ENCODE data around the gene SFR1. TPM values are rescaled to one million over a fixed set of nuclear protein-coding genes. Genes with fewer than 3 reads are reported as not detected.

Gene SFR1
- total RNA-seq, 1 donor from 2014 or later = 5.5 TPM

DNA sequence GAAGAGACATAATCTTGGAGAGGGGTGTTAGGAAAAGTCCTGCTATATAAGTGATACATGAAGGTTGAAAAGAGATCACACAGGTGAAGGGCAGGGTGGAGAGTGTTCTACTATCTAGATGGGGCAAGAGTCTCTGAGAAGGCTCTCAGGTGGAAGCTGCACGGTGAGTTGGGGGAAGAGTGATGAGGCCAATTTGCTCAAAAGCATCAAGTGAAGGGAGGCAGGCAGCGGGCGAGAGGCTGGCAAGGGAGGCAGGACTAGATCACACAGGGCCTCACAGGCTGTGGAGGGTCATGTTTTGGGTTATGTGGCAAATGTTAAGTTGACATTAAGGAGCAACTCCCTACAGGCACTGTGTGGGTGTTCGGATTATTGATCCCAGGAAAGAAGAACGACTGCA, 33.7 kb upstream of the SFR1 start:
- H3K9me3 ChIP-seq = no peaks in the 10 kb centered on the region
- TF ChIP-seq CTCF (IDR thresholded peaks at IDR 0.05) = no peak
- intact Hi-C loops (cut with DNase I) = no loop called here
- DNase-seq (no peak), ATAC-seq (no peak)
- no peaks in the 10 kb centered on the region for H3K27me3 ChIP-seq
- H3K4me1 ChIP-seq = peaks cover 3% of the 10 kb centered on the region
- H3K36me3 ChIP-seq = no peaks in the 10 kb centered on the region
- H3K27ac ChIP-seq = no peak overlapping the region
- no peak overlapping the region for H3K4me3 ChIP-seq

DNA sequence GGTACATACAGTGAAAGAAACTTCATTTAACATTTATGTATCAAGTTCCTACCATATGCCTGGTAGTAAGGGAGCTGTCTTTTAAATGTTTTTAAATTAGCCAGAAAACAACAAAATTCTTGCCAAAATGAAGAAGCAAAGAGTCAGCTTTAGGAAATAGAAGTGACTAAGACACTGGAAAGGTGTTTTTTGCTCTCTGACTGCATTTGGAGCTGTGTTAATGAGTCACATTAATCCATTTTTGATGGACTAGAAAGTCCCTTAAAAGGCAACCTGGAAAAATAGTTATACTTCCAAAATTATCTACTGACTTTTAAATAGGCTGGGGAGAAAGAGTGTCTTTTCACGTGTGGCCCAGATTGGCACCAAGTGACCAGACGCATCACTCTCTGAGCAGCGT, 32.4 kb upstream of the SFR1 start:
- Histone ChIP-seq H3K27ac (no peak overlapping the region), H3K4me1 (no peaks in the 10 kb centered on the region), H3K9me3 (no peaks in the 10 kb centered on the region), H3K36me3 (no peaks in the 10 kb centered on the region), H3K27me3 (no peaks in the 10 kb centered on the region), H3K4me3 (no peak overlapping the region)
- TF ChIP-seq CTCF (IDR thresholded peaks at IDR 0.05) = no peak
- intact Hi-C loops (cut with DNase I) = no loop called here
- DNase-seq = no peak
- ATAC-seq = no peak

DNA sequence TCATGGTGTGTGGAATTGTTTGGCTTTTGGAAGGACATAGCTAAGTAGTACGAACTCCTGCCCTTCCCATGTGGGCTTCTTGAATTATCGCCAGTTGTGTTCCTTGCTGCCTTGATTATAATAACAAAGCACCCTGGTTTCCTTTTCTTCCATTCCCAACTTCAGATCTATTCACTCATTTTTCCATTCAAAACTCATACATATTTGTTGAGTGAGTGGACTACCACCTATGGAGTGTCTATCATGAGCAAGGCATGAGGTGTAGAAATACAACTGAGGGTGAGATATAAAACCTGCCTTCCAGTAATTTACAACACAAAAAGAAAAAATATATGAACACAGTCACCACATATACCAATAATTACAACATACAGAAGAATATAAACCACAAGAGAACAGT, 31.4 kb upstream of the SFR1 start:
- Histone ChIP-seq H3K27ac (no peak overlapping the region), H3K4me1 (no peaks in the 10 kb centered on the region), H3K27me3 (no peaks in the 10 kb centered on the region), H3K4me3 (no peak overlapping the region), H3K36me3 (no peaks in the 10 kb centered on the region), H3K9me3 (no peaks in the 10 kb centered on the region)
- intact Hi-C loops (cut with DNase I) = no loop called here
- TF ChIP-seq CTCF (IDR thresholded peaks at IDR 0.05) = no peak
- ATAC-seq = no peak
- DNase-seq = no peak

DNA sequence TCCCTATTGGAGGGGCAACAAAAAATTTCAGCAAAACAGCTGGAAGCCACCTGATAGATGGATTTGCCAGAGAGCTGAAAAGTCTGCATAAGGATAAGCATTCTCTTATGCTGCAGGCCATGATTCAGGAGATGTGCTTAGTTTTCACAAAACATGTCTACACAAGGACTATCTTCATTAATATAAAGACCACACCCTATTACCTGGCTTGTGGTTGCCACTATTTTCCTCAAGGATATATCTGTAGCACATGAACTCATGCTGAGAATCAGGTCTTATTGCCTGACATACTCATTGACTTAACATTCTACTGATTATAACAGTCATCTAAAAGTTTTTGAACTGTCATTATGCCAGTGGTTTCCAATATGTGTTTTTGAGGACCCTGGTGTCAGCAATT, 29.2 kb upstream of the SFR1 start:
- intact Hi-C loops (cut with DNase I) = no loop called here
- TF ChIP-seq CTCF (IDR thresholded peaks at IDR 0.05) = no peak

DNA sequence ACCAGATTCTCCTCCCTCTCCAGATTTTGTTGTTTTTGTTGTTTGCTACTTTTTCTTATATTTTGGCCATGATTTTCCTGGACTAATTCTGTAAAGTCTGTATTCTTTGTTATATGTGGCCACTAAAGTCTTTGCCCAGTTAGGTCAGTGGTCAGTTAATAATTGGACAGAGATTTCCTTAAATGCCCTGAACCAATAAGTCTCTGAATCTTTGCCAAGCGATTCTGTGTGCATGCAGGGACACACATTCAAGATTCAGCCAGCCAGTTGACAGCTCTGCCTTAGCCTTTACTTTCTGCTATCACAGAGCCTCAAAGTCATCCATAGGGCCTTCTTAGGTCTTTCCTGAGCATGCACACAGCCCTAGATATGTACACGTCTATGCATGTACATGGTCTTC, 25.3 kb upstream of the SFR1 start:
- ATAC-seq (no peak), DNase-seq (no peak)
- Histone ChIP-seq H3K27me3 (no peaks in the 10 kb centered on the region), H3K27ac (no peak overlapping the region), H3K4me1 (no peaks in the 10 kb centered on the region), H3K4me3 (no peak overlapping the region), H3K9me3 (no peaks in the 10 kb centered on the region), H3K36me3 (no peaks in the 10 kb centered on the region)
- intact Hi-C loops (cut with DNase I) = no loop called here
- TF ChIP-seq CTCF (IDR thresholded peaks at IDR 0.05) = no peak

More for the DNA sequence above, 29.2 kb upstream of the SFR1 start:
- Histone ChIP-seq H3K4me3 (no peak overlapping the region), H3K27me3 (no peaks in the 10 kb centered on the region), H3K27ac (no peak overlapping the region), H3K4me1 (no peaks in the 10 kb centered on the region), H3K36me3 (no peaks in the 10 kb centered on the region), H3K9me3 (no peaks in the 10 kb centered on the region)
- no peak for ATAC-seq
- DNase-seq = no peak

- intact Hi-C loops (cut with DNase I) = no loop called here
- no peak overlapping the region for H3K4me3 ChIP-seq
- no peaks in the 10 kb centered on the region for H3K36me3 ChIP-seq
- H3K27ac ChIP-seq = no peak overlapping the region
- no peak for ATAC-seq
- no peaks in the 10 kb centered on the region for H3K9me3 ChIP-seq
- TF ChIP-seq CTCF (IDR thresholded peaks at IDR 0.05) = no peak
- no peaks in the 10 kb centered on the region for H3K4me1 ChIP-seq
- no peaks in the 10 kb centered on the region for H3K27me3 ChIP-seq
- no peak for DNase-seq
Measured at GRCh38 chr10:104098358-104098925, 23.5 kb upstream of the SFR1 start.

All from upper lobe of right lung (tissue), 1 donor.